Regular cardiac myocyte (primary cell): ENCODE data around the gene PPP3R1. TPM values are rescaled to one million over a fixed set of nuclear protein-coding genes. Genes with fewer than 3 reads are reported as not detected.

ENCODE experiments used
- total RNA-seq: library from RNA; depleted of rRNA; stranded (reverse); fragments of >200 nt; gene quantifications from 2 replicates; pipeline ENCODE4 v1.2.3, GENCODE V29; 2014

The PPP3R1 gene
- total RNA-seq: 20.6 and 28.8 TPM in 2 replicates

GRCh38 chr2:68252400-68253218 is at the start of gene PPP3R1:
TSS of gene PPP3R1 (minus strand) at chr2:68252532. CDS start at chr2:68252127, 405 bp downstream.

GRCh38 chr2:68157402-68158133 is 94.8 kb downstream of the PPP3R1 start, which contains the start of gene PNO1:
TSS of gene PNO1 (plus strand) at chr2:68157888. CDS start at chr2:68157935, 47 bp downstream.

Other genes with a start within 250 kb of the PPP3R1 start
- 30.7 and 33.3 TPM in 2 replicates for gene C1D, start 189.5 kb downstream of the PPP3R1 start, total RNA-seq
- 12.4 and 30.9 TPM in 2 replicates for gene PNO1, start 94.6 kb downstream of the PPP3R1 start, total RNA-seq
- gene CNRIP1, start 67.4 kb upstream of the PPP3R1 start, total RNA-seq: 16.9 and 32.2 TPM in 2 replicates
- under 0.01 TPM in 2 replicates for gene PLEK, start 112.8 kb upstream of the PPP3R1 start, total RNA-seq
- 0.28 and 0.58 TPM in 2 replicates for gene FBXO48, start 214.8 kb upstream of the PPP3R1 start, total RNA-seq
- 3.5 and 13.2 TPM in 2 replicates for gene APLF, start 215.1 kb upstream of the PPP3R1 start, total RNA-seq